Neural cell (in vitro differentiated cells): ENCODE data around the gene EXOC2.

Experiments used
- EP300 ChIP-seq: fragments of 450-650 bp; conservative IDR thresholded peaks from 2 replicates; pipeline ENCODE4 v1.6.1; 2014; ENCODE audit warnings: antibody characterized with exemption, mild to moderate bottlenecking, moderate library complexity; ENCODE audit not compliant: poor library complexity, severe bottlenecking
- EZH2 ChIP-seq: fragments of 200-600, 300-800 bp; shearing (Covaris generic), sonication (generic); IDR thresholded peaks from 2 replicates; pipeline ENCODE4 v1.6.1; 2014; ENCODE audit warnings: antibody characterized with exemption, low read length, borderline replicate concordance, mild to moderate bottlenecking; ENCODE audit not compliant: insufficient read depth, poor library complexity, severe bottlenecking
- POLR2AphosphoS5 ChIP-seq: IDR thresholded peaks from 2 replicates; pipeline ENCODE4 v1.6.1; 2012
- RAD21 ChIP-seq: fragments of 450-650 bp; conservative IDR thresholded peaks from 2 replicates; pipeline ENCODE4 v1.6.1; 2014; ENCODE audit warnings: antibody characterized with exemption, mild to moderate bottlenecking, moderate library complexity
- SMC3 ChIP-seq: fragments of 450-650 bp; conservative IDR thresholded peaks from 2 replicates; pipeline ENCODE4 v1.6.1; 2014; ENCODE audit warnings: antibody characterized with exemption, mild to moderate bottlenecking, moderate library complexity; ENCODE audit not compliant: poor library complexity
- TAF1 ChIP-seq: IDR thresholded peaks from 2 replicates; pipeline ENCODE4 v1.6.1; 2012; ENCODE audit warnings: low read depth
- TF ChIP-seq, protein P1 (sequence below): fragments of 450-650 bp; IDR thresholded peaks from 2 replicates; pipeline ENCODE4 v1.5.1; 2014; ENCODE audit warnings: antibody characterized with exemption, mild to moderate bottlenecking, moderate library complexity; ENCODE audit not compliant: poor library complexity, severe bottlenecking
- TF ChIP-seq, protein P2 (sequence below): IDR thresholded peaks from 2 replicates; pipeline ENCODE4 v1.6.1; 2012; ENCODE audit warnings: borderline replicate concordance

DNA sequence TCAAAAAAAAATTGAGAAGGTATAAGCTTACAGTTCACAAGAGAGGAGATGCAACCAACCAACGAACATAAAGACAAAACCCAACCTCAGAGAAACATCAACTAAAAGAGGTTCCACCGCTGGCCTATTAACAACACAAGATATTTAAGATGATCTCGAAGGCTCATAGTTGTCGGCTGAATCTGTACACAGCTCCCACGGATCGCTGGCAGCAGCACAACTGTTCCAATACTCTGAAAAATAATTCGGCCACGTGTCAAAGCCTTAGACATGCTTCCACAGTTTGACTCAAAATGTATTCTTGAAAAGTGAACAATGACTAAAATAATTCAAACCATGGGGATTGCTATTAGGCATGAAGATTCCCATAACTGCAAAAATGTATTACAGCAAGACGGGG is 13.7 kb downstream of the EXOC2 start:
- TF ChIP-seq, protein P1, sequence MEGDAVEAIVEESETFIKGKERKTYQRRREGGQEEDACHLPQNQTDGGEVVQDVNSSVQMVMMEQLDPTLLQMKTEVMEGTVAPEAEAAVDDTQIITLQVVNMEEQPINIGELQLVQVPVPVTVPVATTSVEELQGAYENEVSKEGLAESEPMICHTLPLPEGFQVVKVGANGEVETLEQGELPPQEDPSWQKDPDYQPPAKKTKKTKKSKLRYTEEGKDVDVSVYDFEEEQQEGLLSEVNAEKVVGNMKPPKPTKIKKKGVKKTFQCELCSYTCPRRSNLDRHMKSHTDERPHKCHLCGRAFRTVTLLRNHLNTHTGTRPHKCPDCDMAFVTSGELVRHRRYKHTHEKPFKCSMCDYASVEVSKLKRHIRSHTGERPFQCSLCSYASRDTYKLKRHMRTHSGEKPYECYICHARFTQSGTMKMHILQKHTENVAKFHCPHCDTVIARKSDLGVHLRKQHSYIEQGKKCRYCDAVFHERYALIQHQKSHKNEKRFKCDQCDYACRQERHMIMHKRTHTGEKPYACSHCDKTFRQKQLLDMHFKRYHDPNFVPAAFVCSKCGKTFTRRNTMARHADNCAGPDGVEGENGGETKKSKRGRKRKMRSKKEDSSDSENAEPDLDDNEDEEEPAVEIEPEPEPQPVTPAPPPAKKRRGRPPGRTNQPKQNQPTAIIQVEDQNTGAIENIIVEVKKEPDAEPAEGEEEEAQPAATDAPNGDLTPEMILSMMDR = no peak
- TF ChIP-seq EP300 (no peak), RAD21 (no peak), EZH2 (no peak), POLR2AphosphoS5 (no peak), SMC3 (no peak), TAF1 (no peak)
- TF ChIP-seq, protein P2, sequence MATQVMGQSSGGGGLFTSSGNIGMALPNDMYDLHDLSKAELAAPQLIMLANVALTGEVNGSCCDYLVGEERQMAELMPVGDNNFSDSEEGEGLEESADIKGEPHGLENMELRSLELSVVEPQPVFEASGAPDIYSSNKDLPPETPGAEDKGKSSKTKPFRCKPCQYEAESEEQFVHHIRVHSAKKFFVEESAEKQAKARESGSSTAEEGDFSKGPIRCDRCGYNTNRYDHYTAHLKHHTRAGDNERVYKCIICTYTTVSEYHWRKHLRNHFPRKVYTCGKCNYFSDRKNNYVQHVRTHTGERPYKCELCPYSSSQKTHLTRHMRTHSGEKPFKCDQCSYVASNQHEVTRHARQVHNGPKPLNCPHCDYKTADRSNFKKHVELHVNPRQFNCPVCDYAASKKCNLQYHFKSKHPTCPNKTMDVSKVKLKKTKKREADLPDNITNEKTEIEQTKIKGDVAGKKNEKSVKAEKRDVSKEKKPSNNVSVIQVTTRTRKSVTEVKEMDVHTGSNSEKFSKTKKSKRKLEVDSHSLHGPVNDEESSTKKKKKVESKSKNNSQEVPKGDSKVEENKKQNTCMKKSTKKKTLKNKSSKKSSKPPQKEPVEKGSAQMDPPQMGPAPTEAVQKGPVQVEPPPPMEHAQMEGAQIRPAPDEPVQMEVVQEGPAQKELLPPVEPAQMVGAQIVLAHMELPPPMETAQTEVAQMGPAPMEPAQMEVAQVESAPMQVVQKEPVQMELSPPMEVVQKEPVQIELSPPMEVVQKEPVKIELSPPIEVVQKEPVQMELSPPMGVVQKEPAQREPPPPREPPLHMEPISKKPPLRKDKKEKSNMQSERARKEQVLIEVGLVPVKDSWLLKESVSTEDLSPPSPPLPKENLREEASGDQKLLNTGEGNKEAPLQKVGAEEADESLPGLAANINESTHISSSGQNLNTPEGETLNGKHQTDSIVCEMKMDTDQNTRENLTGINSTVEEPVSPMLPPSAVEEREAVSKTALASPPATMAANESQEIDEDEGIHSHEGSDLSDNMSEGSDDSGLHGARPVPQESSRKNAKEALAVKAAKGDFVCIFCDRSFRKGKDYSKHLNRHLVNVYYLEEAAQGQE = no peak
